GM23338 (cell line): ENCODE results near the gene POLE4. TPM values are rescaled to one million over a fixed set of nuclear protein-coding genes. Genes with fewer than 3 reads are reported as not detected.

Experiments used
- ATAC-seq: fragments of 200-7000 bp; cut with Tn5 transposase; 3 replicates; pipeline ENCODE4 v1.9.1; 2020
- DNase-seq: peaks from one replicate; pipeline ENCODE4 v3.0.0-alpha.2; 2015; ENCODE audit warnings: low spot score
- H2AFZ ChIP-seq: fragments of 200-600 bp; sonication (generic); 2 replicates; pipeline ENCODE4 v1.8.0; 2016; ENCODE audit warnings: antibody characterized with exemption, mild to moderate bottlenecking, moderate library complexity
- H3F3A ChIP-seq: fragments of 200-600 bp; sonication (generic); replicated peaks from 2 replicates; pipeline ENCODE4 v1.8.0; 2017; ENCODE audit warnings: antibody characterized with exemption, mixed run types, low read depth
- H3K27ac ChIP-seq: fragments of 200-600 bp; sonication (generic); 2 replicates; pipeline ENCODE4 v1.6.1; 2016; ENCODE audit warnings: low read depth
- H3K27me3 ChIP-seq: fragments of 200-600 bp; sonication (generic); 2 replicates; pipeline ENCODE4 v1.8.0; 2016; ENCODE audit warnings: mild to moderate bottlenecking, mixed run types, moderate library complexity; ENCODE audit not compliant: insufficient read depth
- H3K36me3 ChIP-seq: fragments of 200-600 bp; sonication (generic); 2 replicates; pipeline ENCODE4 v1.8.0; 2016; ENCODE audit warnings: mild to moderate bottlenecking; ENCODE audit not compliant: insufficient read depth
- H3K4me1 ChIP-seq: fragments of 200-600 bp; sonication (generic); 2 replicates; pipeline ENCODE4 v1.8.0; 2016; ENCODE audit warnings: mild to moderate bottlenecking, moderate library complexity; ENCODE audit not compliant: insufficient read depth
- H3K4me2 ChIP-seq: fragments of 200-600 bp; sonication (generic); 2 replicates; pipeline ENCODE4 v1.7.1; 2017; ENCODE audit warnings: mixed run types
- H3K4me3 ChIP-seq: fragments of 200-600 bp; sonication (generic); 2 replicates; pipeline ENCODE4 v1.6.1; 2016; ENCODE audit warnings: mixed run types
- H3K79me2 ChIP-seq: fragments of 200-600 bp; sonication (generic); replicated peaks from 2 replicates; pipeline ENCODE4 v1.8.0; 2017; ENCODE audit warnings: mild to moderate bottlenecking; ENCODE audit not compliant: insufficient read depth
- H3K9me2 ChIP-seq: fragments of 200-600 bp; sonication (generic); 2 replicates; pipeline ENCODE4 v1.8.0; 2017; ENCODE audit not compliant: insufficient read depth
- H4K20me1 ChIP-seq: fragments of 200-600 bp; sonication (generic); replicated peaks from 2 replicates; pipeline ENCODE4 v1.8.0; 2017; ENCODE audit warnings: mild to moderate bottlenecking; ENCODE audit not compliant: insufficient read depth
- H3K27ac Mint-ChIP-seq: 2 replicates; pipeline ENCODE4 v1.8.0; 2020; ENCODE audit warnings: inconsistent platforms, mild to moderate bottlenecking, moderate library complexity, mixed read lengths
- H3K27me3 Mint-ChIP-seq: 3 replicates; pipeline ENCODE4 v1.8.0; 2022; ENCODE audit warnings: low read depth, mild to moderate bottlenecking, moderate library complexity, mixed read lengths, inconsistent platforms; ENCODE audit not compliant: insufficient read depth, poor library complexity
- H3K36me3 Mint-ChIP-seq: 3 replicates; pipeline ENCODE4 v1.8.0; 2021; ENCODE audit warnings: low read depth, mild to moderate bottlenecking, inconsistent platforms, moderate library complexity, mixed read lengths
- H3K4me1 Mint-ChIP-seq: 3 replicates; pipeline ENCODE4 v1.8.0; 2020; ENCODE audit warnings: mild to moderate bottlenecking, inconsistent platforms, mixed read lengths
- H3K4me3 Mint-ChIP-seq: 3 replicates; pipeline ENCODE4 v1.8.0; 2021; ENCODE audit warnings: moderate library complexity, mild to moderate bottlenecking, inconsistent platforms, mixed read lengths
- H3K9me3 Mint-ChIP-seq: 3 replicates; pipeline ENCODE4 v1.8.0; 2020; ENCODE audit warnings: moderate library complexity, mild to moderate bottlenecking, inconsistent platforms, mixed read lengths
- CREB1 ChIP-seq: fragments of 250-450 bp; sonication (Bioruptor Pico); IDR thresholded peaks from 2 replicates; pipeline ENCODE4 v1.5.0; 2020; ENCODE audit warnings: low read depth, mild to moderate bottlenecking, moderate library complexity
- EZH2 ChIP-seq: fragments of 200-600 bp; sonication (generic); IDR thresholded peaks from one replicate; pipeline ENCODE4 v1.8.0; 2017; ENCODE audit warnings: antibody characterized with exemption, mild to moderate bottlenecking, low read depth; ENCODE audit not compliant: unreplicated experiment
- EZH2phosphoT487 ChIP-seq: fragments of 200-600 bp; sonication (generic); IDR thresholded peaks from one replicate; pipeline ENCODE4 v1.8.1; 2018; ENCODE audit warnings: antibody characterized with exemption; ENCODE audit not compliant: unreplicated experiment
- JUNB ChIP-seq: IDR thresholded peaks from one replicate; pipeline ENCODE4 v1.6.1; 2016; ENCODE audit warnings: antibody characterized with exemption; ENCODE audit not compliant: unreplicated experiment
- NANOG ChIP-seq: IDR thresholded peaks from 2 replicates; pipeline ENCODE4 v1.6.1; 2016; ENCODE audit warnings: antibody characterized with exemption, borderline replicate concordance
- POLR2AphosphoS5 ChIP-seq: IDR thresholded peaks from 2 replicates; pipeline ENCODE4 v1.6.1; 2016; ENCODE audit warnings: antibody characterized with exemption, low read depth
- STAT1 ChIP-seq: IDR thresholded peaks from one replicate; pipeline ENCODE4 v1.6.1; 2016; ENCODE audit warnings: antibody characterized with exemption; ENCODE audit not compliant: unreplicated experiment
- ZNF114 ChIP-seq: fragments of 250-450 bp; sonication (Bioruptor Pico); IDR thresholded peaks from 2 replicates; pipeline ENCODE4 v1.5.0; 2020; ENCODE audit warnings: mild to moderate bottlenecking, moderate library complexity
- ZNF331 ChIP-seq: fragments of 250-450 bp; sonication (Bioruptor Pico); IDR thresholded peaks from 2 replicates; pipeline ENCODE4 v1.5.0; 2020; ENCODE audit warnings: low read depth, mild to moderate bottlenecking, moderate library complexity
- polyA plus RNA-seq: library from polyadenylated mRNA; unstranded; fragments of >200 nt; fragmentation: Nextera tagmentation; extraction: Ambion mirVana; gene quantifications from 2 replicates; pipeline ENCODE4 v1.2.1, GENCODE V29; 2016
- total RNA-seq: library from RNA; depleted of rRNA; stranded (reverse); fragments of >200 nt; shearing (Covaris generic); gene quantifications from 2 replicates; pipeline ENCODE4 v1.2.3, GENCODE V29; 2014
- TF ChIP-seq, protein P1 (sequence below): IDR thresholded peaks from one replicate; pipeline ENCODE4 v1.6.1; 2018; ENCODE audit warnings: antibody characterized with exemption; ENCODE audit not compliant: unreplicated experiment
- TF ChIP-seq, protein P2 (sequence below), 2 experiments: fragments of 200-600 bp in 1 of 2; sonication (generic) in 1 of 2; conservative IDR thresholded peaks; 2 replicates each; pipeline versions ENCODE4 v1.5.1 to v1.6.1; 2016 to 2017; ENCODE audit warnings: antibody characterized with exemption in 2 of 2, low read depth in 2 of 2, mild to moderate bottlenecking in 2 of 2, moderate library complexity in 1 of 2

Gene POLE4
- total and polyA plus RNA-seq, 2 experiments from 2014 or later: 24.4 to 105 TPM

DNA sequence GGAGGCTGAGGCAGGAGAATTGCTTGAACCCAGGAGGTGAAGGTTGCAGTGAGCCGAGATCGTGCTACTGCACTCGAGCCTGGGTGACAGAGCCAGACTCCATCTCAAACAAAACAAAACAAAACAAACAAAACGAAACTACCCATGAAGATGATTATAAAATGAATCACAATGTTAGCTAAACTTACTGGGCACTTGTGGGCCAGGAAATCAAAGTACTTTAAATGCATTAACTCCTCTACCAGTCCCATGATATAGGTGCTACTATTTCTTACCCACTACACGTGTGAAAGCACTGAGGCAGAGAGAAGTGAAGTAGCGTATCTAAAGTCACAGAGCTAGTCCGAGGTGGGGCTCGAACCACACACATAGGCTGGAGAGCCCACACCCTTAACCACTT is 53.6 kb downstream of the POLE4 start (continued):
- TF ChIP-seq, protein P1, sequence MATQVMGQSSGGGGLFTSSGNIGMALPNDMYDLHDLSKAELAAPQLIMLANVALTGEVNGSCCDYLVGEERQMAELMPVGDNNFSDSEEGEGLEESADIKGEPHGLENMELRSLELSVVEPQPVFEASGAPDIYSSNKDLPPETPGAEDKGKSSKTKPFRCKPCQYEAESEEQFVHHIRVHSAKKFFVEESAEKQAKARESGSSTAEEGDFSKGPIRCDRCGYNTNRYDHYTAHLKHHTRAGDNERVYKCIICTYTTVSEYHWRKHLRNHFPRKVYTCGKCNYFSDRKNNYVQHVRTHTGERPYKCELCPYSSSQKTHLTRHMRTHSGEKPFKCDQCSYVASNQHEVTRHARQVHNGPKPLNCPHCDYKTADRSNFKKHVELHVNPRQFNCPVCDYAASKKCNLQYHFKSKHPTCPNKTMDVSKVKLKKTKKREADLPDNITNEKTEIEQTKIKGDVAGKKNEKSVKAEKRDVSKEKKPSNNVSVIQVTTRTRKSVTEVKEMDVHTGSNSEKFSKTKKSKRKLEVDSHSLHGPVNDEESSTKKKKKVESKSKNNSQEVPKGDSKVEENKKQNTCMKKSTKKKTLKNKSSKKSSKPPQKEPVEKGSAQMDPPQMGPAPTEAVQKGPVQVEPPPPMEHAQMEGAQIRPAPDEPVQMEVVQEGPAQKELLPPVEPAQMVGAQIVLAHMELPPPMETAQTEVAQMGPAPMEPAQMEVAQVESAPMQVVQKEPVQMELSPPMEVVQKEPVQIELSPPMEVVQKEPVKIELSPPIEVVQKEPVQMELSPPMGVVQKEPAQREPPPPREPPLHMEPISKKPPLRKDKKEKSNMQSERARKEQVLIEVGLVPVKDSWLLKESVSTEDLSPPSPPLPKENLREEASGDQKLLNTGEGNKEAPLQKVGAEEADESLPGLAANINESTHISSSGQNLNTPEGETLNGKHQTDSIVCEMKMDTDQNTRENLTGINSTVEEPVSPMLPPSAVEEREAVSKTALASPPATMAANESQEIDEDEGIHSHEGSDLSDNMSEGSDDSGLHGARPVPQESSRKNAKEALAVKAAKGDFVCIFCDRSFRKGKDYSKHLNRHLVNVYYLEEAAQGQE: no peak
- TF ChIP-seq NANOG: no peak
- TF ChIP-seq EZH2phosphoT487: no peak
- TF ChIP-seq POLR2AphosphoS5: no peak
- no peak for TF ChIP-seq ZNF114
- no peak for TF ChIP-seq ZNF331 (CRISPR knock-in tag)

DNA sequence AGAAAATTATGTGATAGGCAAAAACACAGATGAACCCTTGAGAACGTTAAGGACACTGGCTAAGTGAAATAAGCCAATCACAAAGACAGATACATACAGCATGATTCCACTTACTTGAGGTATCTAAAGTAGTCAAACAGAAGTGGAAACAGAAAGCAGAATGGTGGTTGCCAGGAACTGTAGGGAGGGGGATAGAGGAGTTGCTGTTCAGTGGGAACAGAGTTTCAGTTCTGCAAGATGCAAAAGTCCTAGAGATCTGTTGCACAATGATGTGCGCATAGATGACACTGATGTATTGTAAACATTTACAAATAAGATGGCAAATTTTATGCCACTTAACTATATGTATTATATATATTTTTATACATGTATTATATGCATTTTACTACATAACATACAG is 59.7 kb downstream of the POLE4 start:
- Mint-ChIP-seq H3K9me3 (no peaks in the 10 kb centered on the region; the same call in 1 of the 3 replicates), H3K36me3 (no peaks in the 10 kb centered on the region), H3K27me3 (no peaks in the 10 kb centered on the region), H3K4me1 (peaks cover 8% of the 10 kb centered on the region), H3K27ac (no peak overlapping the region), H3K4me3 (no peak overlapping the region)
- no peak overlapping the region for H3K4me3 ChIP-seq
- ATAC-seq (no peak), DNase-seq (no peak)
- H3K27ac ChIP-seq: no peak overlapping the region
- no peaks in the 10 kb centered on the region for H3K79me2 ChIP-seq
- H3K27me3 ChIP-seq: no peaks in the 10 kb centered on the region
- H3K4me2 ChIP-seq: no peak overlapping the region
- H3F3A ChIP-seq: no peaks in the 10 kb centered on the region
- no peaks in the 10 kb centered on the region; the same call in 1 of the 2 replicates for H3K4me1 ChIP-seq
- no peaks in the 10 kb centered on the region for H3K36me3 ChIP-seq
- no peak overlapping the region for H2AFZ ChIP-seq
- no peaks in the 10 kb centered on the region for H3K9me2 ChIP-seq
- no peaks in the 10 kb centered on the region for H4K20me1 ChIP-seq
- TF ChIP-seq STAT1 (no peak), JUNB (no peak), POLR2AphosphoS5 (no peak), NANOG (no peak), CREB1 (no peak), EZH2 (no peak)
- TF ChIP-seq, protein P1: no peak
- TF ChIP-seq, protein P2, sequence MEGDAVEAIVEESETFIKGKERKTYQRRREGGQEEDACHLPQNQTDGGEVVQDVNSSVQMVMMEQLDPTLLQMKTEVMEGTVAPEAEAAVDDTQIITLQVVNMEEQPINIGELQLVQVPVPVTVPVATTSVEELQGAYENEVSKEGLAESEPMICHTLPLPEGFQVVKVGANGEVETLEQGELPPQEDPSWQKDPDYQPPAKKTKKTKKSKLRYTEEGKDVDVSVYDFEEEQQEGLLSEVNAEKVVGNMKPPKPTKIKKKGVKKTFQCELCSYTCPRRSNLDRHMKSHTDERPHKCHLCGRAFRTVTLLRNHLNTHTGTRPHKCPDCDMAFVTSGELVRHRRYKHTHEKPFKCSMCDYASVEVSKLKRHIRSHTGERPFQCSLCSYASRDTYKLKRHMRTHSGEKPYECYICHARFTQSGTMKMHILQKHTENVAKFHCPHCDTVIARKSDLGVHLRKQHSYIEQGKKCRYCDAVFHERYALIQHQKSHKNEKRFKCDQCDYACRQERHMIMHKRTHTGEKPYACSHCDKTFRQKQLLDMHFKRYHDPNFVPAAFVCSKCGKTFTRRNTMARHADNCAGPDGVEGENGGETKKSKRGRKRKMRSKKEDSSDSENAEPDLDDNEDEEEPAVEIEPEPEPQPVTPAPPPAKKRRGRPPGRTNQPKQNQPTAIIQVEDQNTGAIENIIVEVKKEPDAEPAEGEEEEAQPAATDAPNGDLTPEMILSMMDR (conservative IDR thresholded peaks at IDR 0.05; ENCODE audit: low read depth in 2 of 2): no peak
